Vagina (tissue), 2 donors: ENCODE results near the gene NPHP1. TPM values are rescaled to one million over a fixed set of nuclear protein-coding genes. Genes with fewer than 3 reads are reported as not detected.
A peak's percentile ranks its signal among the peaks of the same experiment; 100 is the strongest.
"Not testable (repeated sequence)": the region's sequence is repeated elsewhere in the genome, so short reads cannot be mapped to it uniquely, and the experiment has no call there.

Experiments used
- DNase-seq, 2 donors: peaks; one replicate each; pipeline ENCODE4 v3.0.0-alpha.2; 2017; ENCODE audit errors: extremely low spot score in 2 of 2
- H3K27ac ChIP-seq: fragments of 200-600 bp; sonication (generic); one replicate; pipeline ENCODE4 v1.5.1; 2019
- H3K27me3 ChIP-seq: fragments of 200-600 bp; sonication (generic); one replicate; pipeline ENCODE4 v1.5.1; 2019
- H3K36me3 ChIP-seq, 2 donors: fragments of 200-600 bp; sonication (generic); one replicate each; pipeline ENCODE4 v1.5.1; 2017 to 2019
- H3K4me1 ChIP-seq: fragments of 200-600 bp; sonication (generic); one replicate; pipeline ENCODE4 v1.5.1; 2019
- H3K4me3 ChIP-seq, 2 donors: fragments of 200-600 bp; sonication (generic); 1 replicate in 1 of 2; 2 replicates in 1 of 2; pipeline ENCODE4 v1.5.1; 2016 to 2019
- H3K9me3 ChIP-seq: fragments of 200-600 bp; sonication (generic); one replicate; pipeline ENCODE4 v1.5.1; 2019
- CTCF ChIP-seq, 3 experiments: fragments of 450-650 bp in 2 of 3; fragments of 200-600 bp in 1 of 3; sonication (generic) in 1 of 3; IDR thresholded peaks; one replicate each; pipeline ENCODE4 v1.5.1; 2017 to 2019; ENCODE audit warnings: antibody characterized with exemption in 3 of 3, mild to moderate bottlenecking in 2 of 3, moderate library complexity in 2 of 3
- POLR2A ChIP-seq, 2 donors: fragments of 450-650 bp; IDR thresholded peaks; one replicate each; pipeline ENCODE4 v1.6.1; 2017; ENCODE audit warnings: antibody characterized with exemption in 2 of 2, mild to moderate bottlenecking in 2 of 2, moderate library complexity in 2 of 2
- POLR2AphosphoS5 ChIP-seq, 2 donors: sonication (generic); formaldehyde crosslinking; IDR thresholded peaks; one replicate each; pipeline ENCODE4 v1.9.0; 2017; ENCODE audit warnings: antibody characterized with exemption in 2 of 2, mild to moderate bottlenecking in 2 of 2, low read depth in 1 of 2; ENCODE audit not compliant: insufficient read depth in 1 of 2
- intact Hi-C: fragments of 100-400 bp; cut with DNase I; formaldehyde crosslinking; loops from one replicate; pipeline ENCODE4 v1.15.1; 2023
- total RNA-seq: library from RNA; depleted of rRNA; stranded (reverse); fragments of >200 nt; gene quantifications from one replicate; pipeline ENCODE4 v1.2.3, GENCODE V29; 2016

The NPHP1 gene
- total RNA-seq, 1 donor from 2014 or later = 4.9 TPM

DNA sequence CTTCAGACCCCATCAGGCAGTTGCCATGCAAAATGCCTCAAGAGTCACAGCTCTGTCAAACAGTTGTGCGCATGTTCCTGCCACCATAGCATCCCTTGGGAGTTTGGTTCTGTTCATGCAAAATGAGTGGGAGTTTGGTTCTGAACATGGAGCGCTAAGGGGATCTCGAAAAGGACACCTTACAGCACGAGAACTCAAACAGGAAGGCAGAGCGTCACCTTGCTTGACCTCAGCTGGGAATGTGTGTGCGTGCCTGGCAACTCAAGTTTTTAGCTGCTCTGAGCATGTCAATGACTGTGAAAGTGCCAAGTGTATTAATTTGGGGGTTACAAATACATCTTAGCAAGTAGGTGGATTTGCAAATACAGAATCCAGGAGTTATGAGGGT is 105.8 kb downstream of the NPHP1 start:
- TF ChIP-seq POLR2A (IDR thresholded peaks at IDR 0.05) (no peak), CTCF (IDR thresholded peaks at IDR 0.05) (no peak), POLR2AphosphoS5 (IDR thresholded peaks at IDR 0.05; ENCODE audit: insufficient read depth in 1 of 2, low read depth in 1 of 2) (no peak)
- intact Hi-C loops = no loop called here
- Histone ChIP-seq H3K27me3 (no peaks in the 10 kb centered on the region), H3K36me3 (no peaks in the 10 kb centered on the region), H3K27ac (no peak overlapping the region), H3K9me3 (no peaks in the 10 kb centered on the region), H3K4me1 (peaks cover 45% of the 10 kb centered on the region), H3K4me3 (no peak overlapping the region)
- peak in 1 of 2 donors; percentile 79 for DNase-seq

DNA sequence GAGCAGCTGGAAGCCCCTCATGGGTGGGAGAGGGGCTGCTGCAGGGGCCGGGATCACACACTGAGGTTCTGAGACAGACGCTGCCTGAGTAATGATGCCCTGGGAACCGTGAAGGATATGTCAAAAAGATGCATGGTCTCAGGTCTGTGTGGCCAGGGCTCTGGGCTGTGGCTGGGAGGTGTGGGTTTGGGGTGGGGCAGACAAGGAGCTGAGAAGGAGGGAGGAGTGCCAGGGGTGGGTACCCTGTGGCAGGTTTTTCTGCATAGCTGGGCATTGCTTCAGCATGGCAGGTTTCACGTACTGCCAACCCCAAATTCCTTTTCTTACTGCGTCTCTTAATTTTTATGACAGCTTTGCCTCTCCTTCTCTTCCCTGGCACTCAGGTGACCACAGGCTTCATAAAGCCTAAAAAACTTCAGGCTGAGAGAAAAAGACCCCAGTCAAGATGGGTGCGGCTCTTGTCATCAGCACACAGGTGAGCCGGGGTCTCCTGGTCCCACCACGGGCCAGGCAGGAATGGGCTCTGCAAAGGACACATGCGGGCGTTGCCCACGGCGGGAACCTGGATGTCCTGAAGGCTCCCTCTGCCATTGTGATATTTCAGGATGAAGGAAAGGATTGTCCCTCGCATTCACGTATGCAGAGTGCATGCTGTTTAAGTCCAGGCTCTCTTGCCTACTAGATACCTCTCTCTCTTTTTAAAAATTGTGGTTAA is 107.2 kb downstream of the NPHP1 start:
- no peaks in the 10 kb centered on the region for H3K27me3 ChIP-seq
- H3K4me3 ChIP-seq = no peak overlapping the region
- H3K36me3 ChIP-seq = no peaks in the 10 kb centered on the region
- peaks cover 37% of the 10 kb centered on the region for H3K4me1 ChIP-seq
- peak in 1 of 2 donors; percentile 83 for DNase-seq
- TF ChIP-seq POLR2A (IDR thresholded peaks at IDR 0.05) = no peak
- TF ChIP-seq POLR2AphosphoS5 (IDR thresholded peaks at IDR 0.05; ENCODE audit: insufficient read depth in 1 of 2, low read depth in 1 of 2) = no peak
- TF ChIP-seq CTCF (IDR thresholded peaks at IDR 0.05) = no peak
- intact Hi-C loops = no loop called here
- H3K27ac ChIP-seq = no peak overlapping the region
- H3K9me3 ChIP-seq = no peaks in the 10 kb centered on the region

DNA sequence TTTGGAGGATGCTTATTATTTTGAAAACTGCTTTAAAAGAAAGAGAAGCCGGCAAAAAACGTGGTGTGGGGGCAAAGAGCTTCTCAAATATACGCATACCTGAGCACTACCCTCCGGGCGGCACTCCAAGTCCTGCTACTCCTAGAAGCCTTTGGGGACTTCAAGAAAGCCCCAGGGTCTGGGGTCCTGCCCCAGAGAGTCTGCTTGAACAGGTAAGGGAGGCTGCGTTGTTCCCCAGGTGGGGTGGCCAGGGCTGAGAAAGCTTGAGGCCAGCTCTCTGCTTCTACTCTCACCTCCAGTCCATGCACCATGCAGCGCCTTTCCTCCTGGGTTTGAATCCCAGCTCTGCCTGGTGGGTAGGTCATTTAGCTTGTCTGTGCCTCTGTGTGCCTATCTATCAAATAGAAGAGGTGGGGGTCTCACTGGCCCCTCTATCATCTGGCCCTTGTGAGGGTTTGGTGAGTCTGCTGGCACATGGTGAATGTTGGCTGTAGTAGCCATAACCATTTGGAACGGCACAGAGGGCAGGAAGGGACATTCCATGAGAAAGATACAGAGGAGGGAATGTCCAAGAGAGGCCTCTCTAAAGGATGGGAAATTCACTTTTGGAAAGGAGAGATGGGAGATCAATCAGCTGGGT is 108.7 kb downstream of the NPHP1 start:
- DNase-seq = peak; percentile 77 to 91
- no peak overlapping the region for H3K27ac ChIP-seq
- intact Hi-C loops = no loop called here

DNA sequence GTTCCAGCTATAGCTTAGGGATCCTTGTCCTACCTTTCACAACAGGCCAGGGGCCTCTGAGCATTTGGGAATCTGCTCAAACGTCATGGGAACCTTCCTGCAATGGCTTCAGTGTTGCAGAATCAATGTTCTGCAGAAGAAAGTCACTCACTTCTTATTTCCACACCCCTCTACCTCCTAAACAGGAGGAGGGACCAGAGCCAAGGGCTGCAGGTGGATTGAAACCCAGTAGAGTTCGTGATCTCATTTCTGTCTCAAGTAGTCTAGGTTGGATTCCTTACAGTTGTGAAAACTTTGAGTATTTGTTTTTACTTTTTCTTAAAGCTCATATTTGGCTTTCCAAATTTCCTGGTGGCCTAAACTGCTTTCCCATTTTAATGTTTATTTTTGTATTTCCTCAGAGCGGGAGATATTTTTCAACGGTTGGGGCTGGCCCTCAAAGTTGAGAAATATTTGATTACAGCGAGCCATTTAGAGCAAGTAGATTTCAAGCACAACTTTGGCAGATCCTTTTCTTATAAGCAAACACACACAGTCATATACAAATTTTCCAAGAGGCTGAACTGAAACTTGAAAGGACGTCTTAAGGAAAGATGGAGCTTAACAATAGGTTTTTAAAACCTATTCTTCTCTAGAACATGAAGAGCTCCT is 109.8 kb downstream of the NPHP1 start:
- H3K27ac ChIP-seq, intact Hi-C loops, H3K36me3 ChIP-seq: not testable (repeated sequence)

More for the DNA sequence above, 108.7 kb downstream of the NPHP1 start:
- Histone ChIP-seq H3K4me1 (peaks cover 21% of the 10 kb centered on the region), H3K27me3 (no peaks in the 10 kb centered on the region), H3K4me3 (no peak overlapping the region), H3K9me3 (no peaks in the 10 kb centered on the region), H3K36me3 (no peaks in the 10 kb centered on the region)
- TF ChIP-seq POLR2AphosphoS5 (IDR thresholded peaks at IDR 0.05; ENCODE audit: insufficient read depth in 1 of 2, low read depth in 1 of 2) (no peak), POLR2A (IDR thresholded peaks at IDR 0.05) (no peak), CTCF (IDR thresholded peaks at IDR 0.05) (no peak)

DNA sequence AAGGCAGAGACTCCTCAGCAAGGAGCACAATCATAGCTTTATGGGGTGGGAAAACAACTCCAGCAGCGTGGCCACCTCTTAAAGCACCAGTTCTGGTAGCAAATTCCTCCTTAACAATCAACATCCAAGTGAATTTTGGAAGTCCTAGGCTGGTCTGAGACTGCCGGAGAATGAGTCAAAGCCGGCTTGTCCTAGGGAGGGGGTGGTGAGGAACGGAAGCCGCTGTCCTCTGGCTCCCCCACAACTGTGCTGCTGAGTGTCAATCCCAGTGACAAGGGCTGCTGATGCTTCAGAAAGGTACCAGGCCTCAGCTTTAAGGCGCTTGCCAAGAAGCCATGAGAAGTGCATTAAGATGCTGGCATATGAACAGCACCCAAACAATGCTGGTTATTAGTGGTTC is 110.9 kb downstream of the NPHP1 start:
- DNase-seq, H3K4me1 ChIP-seq, H3K9me3 ChIP-seq, H3K27ac ChIP-seq, H3K27me3 ChIP-seq, H3K4me3 ChIP-seq, H3K36me3 ChIP-seq, intact Hi-C loops: not testable (repeated sequence)

More for the DNA sequence above, 109.8 kb downstream of the NPHP1 start:
- not testable (repeated sequence) for H3K27me3 ChIP-seq, H3K4me3 ChIP-seq, DNase-seq, H3K9me3 ChIP-seq
- peaks cover 10% of the 10 kb centered on the region for H3K4me1 ChIP-seq

GRCh38 chr2:110090164-110090563 is 114.6 kb downstream of the NPHP1 start:
- H3K27ac ChIP-seq, H3K4me3 ChIP-seq, H3K27me3 ChIP-seq, intact Hi-C loops, H3K4me1 ChIP-seq, H3K9me3 ChIP-seq, H3K36me3 ChIP-seq, DNase-seq: not testable (repeated sequence)

GRCh38 chr2:110083757-110084156 is 121.1 kb downstream of the NPHP1 start:
- H3K36me3 ChIP-seq, H3K27me3 ChIP-seq, H3K9me3 ChIP-seq, H3K27ac ChIP-seq, H3K4me3 ChIP-seq, intact Hi-C loops, H3K4me1 ChIP-seq, DNase-seq: not testable (repeated sequence)

GRCh38 chr2:110083162-110083561 is 121.7 kb downstream of the NPHP1 start:
- H3K4me1 ChIP-seq, H3K4me3 ChIP-seq, DNase-seq, H3K9me3 ChIP-seq, H3K27ac ChIP-seq, H3K27me3 ChIP-seq, intact Hi-C loops, H3K36me3 ChIP-seq: not testable (repeated sequence)

GRCh38 chr2:110078104-110078503 is 126.7 kb downstream of the NPHP1 start:
- intact Hi-C loops, H3K27me3 ChIP-seq, H3K27ac ChIP-seq, DNase-seq, H3K36me3 ChIP-seq, H3K4me1 ChIP-seq, H3K4me3 ChIP-seq, H3K9me3 ChIP-seq: not testable (repeated sequence)

GRCh38 chr2:110075896-110076295 is 128.9 kb downstream of the NPHP1 start:
- H3K27me3 ChIP-seq, intact Hi-C loops, H3K4me3 ChIP-seq, H3K9me3 ChIP-seq, H3K4me1 ChIP-seq, DNase-seq, H3K36me3 ChIP-seq, H3K27ac ChIP-seq: not testable (repeated sequence)
